NCI-H748 treated with DMSO at 0.1 percent for 48 hours (cell line): ENCODE data around the gene WIF1.

Experiments used
- DNase-seq: peaks from one replicate; lab custom pipeline; 2025; lab: John Stamatoyannopoulos, UW

WIF1 gene

DNA sequence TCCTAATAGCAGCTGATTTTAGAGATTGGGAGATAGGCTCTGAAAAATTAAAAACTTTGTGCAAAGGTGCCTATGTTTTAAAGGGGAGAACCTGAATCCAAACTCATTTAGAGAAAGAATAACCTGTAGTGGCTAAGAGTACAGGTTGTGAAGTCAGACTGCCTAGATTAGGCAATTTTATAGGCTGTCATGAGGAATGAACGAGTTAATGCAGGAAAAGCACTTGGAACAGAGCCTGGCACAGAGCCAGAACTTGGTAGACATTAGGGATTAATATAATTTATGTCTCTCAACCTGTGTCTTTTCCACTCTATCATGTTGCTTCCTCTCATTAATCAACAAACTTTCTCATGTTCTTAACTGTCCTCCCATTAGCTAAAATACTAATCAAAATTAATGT is 98.1 kb downstream of the WIF1 start:
- no peak for DNase-seq

DNA sequence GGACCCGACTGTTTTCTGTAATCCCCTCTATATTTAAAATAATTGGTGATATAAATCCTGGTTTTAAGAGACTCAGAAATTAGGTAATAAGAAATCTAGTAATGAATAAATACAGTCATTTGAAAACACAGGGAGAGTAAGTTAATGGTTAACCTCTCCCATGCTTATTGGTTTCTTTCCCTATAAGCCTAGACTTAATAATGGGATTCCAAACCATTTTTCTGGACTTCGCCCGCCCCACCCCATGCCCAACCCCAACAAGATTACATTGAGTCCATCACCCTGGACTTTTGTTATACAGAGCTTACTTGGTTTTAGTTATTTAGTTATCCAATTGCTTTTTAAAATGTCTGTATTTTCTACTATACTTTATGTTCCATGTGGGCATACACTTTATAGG is 98.7 kb downstream of the WIF1 start:
- DNase-seq = no peak

DNA sequence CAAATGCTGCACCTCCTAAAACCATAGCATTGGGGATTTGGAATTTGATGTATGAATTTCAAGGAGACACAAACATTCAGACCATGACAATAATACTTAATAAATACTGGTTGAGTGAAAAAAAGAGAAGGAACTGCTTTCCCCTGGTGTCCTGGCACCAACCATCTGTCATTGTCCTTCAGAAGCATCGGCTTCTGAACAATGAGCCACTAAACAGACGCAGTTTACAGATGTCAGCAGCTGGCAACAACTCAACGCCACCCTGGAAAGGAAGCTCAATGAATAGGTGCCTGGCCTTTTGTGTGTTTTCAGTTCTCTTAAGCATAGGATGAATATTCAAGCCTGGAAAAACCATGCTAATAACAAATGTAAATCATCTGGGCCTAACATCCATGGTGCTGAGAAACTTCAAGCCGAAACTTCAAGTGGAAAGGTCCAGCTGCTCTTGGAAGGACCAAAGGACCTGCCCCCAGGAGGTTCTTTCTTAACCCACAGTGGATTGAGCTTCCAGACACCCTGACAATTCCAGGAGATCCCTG is 101.3 kb downstream of the WIF1 start:
- DNase-seq = no peak

DNA sequence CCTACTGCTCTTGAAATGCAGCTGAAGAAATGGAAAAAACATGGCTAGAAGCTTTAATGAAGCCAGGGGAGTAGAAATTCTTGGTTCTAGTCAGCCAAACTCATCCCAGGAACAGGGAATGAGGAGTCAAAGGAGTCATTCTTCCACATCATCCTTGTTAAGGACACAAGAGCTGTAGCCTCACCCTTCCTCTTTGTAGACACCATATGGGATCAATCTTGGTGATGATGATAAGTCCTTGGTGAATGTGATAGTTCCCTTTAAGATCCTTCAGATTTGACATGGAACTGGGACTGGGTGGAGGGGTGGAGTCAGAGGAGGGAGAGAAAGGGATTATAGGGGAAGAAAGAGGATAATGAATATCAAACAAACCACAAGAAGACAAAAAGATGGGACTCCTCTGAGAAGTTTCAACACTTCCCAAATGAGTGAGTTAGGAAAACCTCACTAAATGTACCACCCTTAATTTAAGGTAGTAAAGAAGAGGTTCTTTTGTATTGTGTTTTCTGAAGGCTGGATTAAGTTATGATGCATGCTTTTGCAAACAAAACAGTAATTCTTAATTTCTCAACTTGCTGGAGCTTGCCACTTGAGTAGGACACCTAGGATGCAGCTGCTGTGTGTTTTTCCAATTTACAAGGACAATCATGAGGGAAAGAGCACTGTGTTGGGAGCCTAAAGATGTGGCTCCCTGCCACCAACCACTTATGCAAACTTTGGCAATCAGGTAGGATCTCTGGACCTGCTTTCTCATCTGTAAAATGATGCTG is 104.0 kb downstream of the WIF1 start:
- DNase-seq = no peak

DNA sequence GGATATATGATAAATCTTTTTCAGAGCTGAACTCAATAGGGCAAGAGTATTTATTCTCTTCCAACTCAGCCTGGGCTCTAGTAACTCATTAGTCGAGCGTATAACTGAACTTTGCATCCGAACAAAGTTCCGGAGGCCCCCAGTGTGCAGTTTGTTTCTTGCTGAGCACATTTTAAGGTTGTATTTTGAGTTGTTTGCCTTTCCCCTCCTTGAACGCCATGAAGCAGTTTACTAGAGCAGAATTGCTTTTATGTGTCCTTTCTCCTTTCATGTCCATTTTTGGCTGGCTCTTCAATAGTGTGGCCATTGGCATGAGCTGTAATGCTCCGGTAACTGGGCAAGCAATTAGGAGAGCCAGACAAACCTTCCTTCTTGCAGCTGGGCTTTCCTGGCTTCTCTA is 105.3 kb downstream of the WIF1 start:
- no peak for DNase-seq

DNA sequence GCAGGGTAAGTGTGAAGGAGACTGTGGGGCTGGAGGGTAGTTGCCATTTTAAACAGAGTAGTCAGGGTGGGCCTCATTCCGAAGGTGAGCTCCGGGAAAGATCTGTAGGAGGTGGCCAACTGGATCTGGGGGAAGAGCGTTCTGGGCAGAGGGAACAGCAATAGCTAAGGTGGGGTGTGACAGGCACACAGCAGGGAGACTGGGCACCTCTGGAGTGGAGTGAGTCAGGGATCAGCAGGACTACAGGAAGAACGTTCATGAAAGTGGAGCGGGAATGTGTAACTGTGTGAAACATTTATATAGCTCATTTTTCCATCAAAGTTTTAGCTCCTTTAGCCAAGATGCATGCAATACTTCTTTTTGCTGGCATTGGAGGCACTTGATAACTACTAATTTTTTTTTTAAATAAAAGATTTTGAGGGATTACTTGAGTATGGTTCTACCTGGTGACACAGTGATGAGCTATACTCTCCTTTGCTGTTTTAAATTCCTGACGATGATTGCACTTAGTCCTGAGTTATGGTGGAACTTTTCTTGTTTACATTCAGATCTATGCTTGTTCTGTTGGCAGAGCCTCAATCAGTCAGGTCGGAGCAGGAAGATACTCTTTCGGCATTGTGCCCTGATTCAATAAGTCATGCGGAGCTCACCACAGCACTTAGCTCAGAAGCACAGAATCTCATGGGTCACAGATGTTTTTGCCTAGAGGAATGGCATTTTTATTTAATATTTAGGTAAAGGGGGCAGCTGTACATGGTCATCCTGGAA is 106.4 kb downstream of the WIF1 start:
- DNase-seq = no peak

DNA sequence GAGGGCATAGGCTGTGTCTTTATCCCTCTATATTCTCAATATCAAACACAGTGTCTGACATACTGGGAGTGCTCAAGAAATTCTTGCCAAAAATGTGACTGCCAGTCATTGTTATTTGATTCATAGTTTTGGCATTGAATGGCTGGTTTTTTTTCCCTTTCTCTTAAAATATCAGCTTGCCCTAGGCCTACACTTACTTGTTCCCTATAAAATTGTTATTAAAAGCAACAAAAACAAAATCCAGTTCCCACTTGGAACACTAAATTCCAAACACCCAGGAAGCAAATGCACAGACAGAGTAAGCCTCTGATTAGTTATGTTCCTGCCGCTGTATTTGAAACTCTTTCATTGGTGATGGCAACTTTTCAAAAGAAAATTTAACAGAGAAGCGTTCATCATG is 110.7 kb downstream of the WIF1 start:
- DNase-seq = no peak

DNA sequence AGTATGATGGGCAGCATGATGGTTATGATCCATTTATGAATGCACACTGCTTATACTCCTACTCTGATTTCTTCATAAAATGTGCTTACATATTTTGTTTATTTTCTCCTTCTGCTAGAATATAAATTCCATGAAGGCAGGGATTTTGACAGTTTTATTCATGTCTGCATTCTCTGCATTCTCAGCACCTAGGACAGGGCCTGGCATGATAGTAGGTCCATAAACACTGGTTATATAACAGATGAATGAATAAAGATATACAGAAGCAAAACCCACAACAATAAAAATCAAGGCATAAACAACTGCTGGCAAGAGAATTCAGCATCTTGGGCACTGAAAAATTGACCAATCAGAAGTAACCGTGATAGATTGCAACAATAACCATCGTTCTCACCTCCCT is 115.4 kb downstream of the WIF1 start:
- no peak for DNase-seq

DNA sequence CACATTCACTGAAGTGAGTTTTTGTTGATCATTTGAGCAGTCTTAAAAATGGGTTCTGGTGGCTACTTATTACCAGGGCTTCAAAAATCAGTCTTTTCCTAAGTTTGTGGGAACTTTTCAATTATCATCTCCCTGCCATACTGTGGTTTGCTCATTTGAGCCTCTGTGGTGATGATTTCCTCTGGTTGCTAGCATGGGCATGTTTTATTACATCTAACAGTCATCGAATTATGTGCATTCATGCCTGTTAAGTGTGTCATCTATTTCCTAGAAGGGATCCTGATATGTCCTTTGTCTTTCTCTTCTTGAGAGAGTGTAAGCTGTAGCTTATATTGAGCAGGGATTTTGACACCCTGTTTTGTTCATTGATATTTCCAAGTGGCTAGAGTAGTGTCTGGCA is 116.8 kb downstream of the WIF1 start:
- DNase-seq = no peak
